GM12891 (cell line): ENCODE data around the gene ZNF667.

Experiments used
- POLR2A ChIP-seq: IDR thresholded peaks from 2 replicates; pipeline ENCODE4 v1.6.1; 2011; ENCODE audit warnings: low read depth, low read length, control low read depth
- POLR2AphosphoS5 ChIP-seq: IDR thresholded peaks from 2 replicates; pipeline ENCODE4 v1.6.1; 2011; ENCODE audit warnings: low read depth, low read length, control low read depth
- TAF1 ChIP-seq: IDR thresholded peaks from 2 replicates; pipeline ENCODE4 v1.6.1; 2011; ENCODE audit warnings: low read depth, low read length, control low read depth

DNA sequence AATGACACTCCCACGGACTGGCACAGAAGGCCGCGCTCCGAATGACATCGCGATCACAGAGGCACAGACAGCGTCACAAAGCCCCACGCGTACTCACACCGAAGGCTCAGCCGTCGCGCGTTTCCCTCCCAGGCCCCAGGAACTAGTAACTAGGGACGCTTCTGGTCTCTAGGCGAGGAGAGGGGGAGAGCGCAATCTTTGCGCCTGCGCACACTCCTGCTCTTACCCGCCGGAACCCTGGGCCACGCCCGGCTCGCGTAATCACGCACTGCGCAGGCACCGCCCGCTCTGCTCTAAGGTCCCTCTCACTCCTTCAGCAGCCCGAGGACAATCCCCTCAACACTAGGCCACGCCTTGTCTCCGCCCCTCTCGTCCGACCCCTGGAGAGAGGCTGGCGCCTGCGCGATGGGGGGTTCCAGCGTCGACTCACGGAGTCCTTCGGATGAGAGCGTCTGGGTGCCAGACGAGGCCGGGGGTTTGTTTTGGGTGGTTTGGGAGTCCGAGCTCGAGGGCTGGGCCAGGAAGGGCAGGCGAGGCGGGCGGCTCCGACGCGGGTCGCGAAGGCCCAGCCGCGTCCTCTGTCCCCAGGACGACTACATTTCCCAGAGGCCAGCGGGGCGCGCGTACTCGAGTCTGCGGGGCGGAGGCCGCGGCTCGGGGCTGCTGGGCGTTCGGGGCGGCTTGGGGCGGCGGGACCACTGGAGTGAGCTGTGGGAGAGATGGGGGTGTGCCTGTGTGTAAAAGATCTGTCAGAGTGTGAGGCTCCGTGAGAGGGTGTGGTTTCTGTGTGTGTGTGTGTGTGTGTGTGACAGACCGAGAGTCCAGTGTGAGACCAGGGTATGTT, 30.5 kb upstream of the ZNF667 start, which contains the start of gene ZNF471:
- TF ChIP-seq POLR2AphosphoS5 (no peak), TAF1 (no peak), POLR2A (no peak)
